ENCODE results near the gene MICB. TPM values are rescaled to one million over a fixed set of nuclear protein-coding genes. Genes with fewer than 3 reads are reported as not detected.

Gene MICB
- total and polyA plus RNA-seq, 4 donors, result 3.8 to 10.2 (median 7.4) TPM

DNA sequence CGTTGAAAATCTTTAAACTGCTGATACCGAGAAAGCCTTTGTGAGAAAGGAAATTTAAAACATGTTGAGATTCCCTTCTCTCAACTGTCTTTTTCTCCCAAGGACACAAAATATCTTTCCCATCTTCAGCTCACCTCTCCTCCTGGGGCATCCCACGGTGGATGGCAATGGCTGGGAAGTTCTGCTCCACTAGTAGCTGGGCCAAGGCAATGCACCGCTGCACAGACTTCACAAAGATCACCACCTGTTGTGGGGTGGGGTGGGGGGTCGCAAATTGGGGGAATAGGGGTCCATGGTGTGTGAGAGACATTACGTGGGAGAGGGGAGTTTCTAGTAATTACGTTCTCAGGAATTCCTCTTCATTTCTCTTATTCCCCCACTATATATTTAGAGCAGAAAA, 33.2 kb downstream of the MICB start:
- Histone ChIP-seq H3K4me3 (no peak overlapping the region), H3K9ac (ENCODE audit: insufficient read depth in 1 of 2, low read length in 2 of 2) (no peak overlapping the region), H3K4me1 (ENCODE audit: control insufficient read depth in 5 of 5, insufficient read depth in 5 of 5, low read length in 5 of 5) (peaks cover 0 to 6% (median 1%) of the 10 kb centered on the region in 5 donors), H3K36me3 (ENCODE audit: control insufficient read depth in 4 of 4, insufficient read depth in 4 of 4, low read length in 4 of 4) (peaks cover 31 to 53% (median 46%) of the 10 kb centered on the region in 4 donors), H3K9me3 (ENCODE audit: control insufficient read depth in 4 of 4, insufficient read depth in 3 of 4, low read length in 3 of 4) (no peaks in the 10 kb centered on the region), H3K27me3 (ENCODE audit: control insufficient read depth in 3 of 3, insufficient read depth in 3 of 3, low read length in 2 of 3) (no peaks in the 10 kb centered on the region), H3K27ac (ENCODE audit: low read depth in 1 of 2, low read length in 1 of 2) (no peak overlapping the region)
- no peak for ATAC-seq (ENCODE audit: insufficient read depth, low FRiP score)
- TF ChIP-seq CTCF (IDR thresholded peaks at IDR 0.05; ENCODE audit: control extremely low read depth, extremely low read depth), result no peak
- no peak for DNase-seq
- WGBS, 2 donors, result 94% methylated on average over 7 of the region's 7 CpGs

DNA sequence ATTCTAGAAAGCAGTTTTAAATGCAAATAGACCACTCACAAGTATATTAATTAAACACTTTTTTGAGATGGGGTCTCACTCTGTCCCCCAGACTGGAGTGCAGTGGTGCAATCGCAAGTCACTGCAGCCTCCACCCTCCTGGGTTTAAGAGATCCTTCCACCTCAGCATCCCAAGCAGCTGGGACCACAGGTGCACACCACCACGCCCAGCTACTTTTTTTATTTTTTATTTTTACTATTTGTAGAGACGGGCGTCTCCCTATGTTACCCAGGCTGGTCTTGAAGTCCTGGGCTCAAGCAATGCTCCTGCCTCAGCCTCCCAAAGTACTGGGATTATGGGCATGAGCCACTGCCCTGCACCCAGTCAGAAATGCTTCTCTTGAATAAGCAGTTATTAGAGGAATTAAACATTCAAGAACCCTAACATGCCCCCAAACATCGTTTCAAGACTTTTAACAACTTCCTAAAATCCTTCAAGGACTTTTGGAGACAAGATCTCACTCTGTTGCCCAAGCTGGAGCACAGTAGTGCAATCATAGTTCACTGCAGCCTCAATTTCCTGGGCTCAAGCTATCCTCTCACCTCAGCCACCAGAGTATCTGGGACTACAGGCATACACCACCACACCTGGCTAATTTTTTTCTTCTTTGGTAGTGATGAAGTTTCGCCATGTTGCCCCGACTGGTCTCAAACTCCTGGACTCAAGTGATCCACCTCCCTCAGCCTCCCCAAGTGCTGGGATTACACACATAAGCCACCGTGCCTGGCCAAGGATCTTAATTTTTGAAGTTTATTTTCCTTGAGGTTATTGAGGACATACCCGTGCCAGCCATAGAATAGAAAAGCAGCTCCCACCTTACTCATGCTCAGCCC, 34.1 kb downstream of the MICB start:
- Histone ChIP-seq H3K4me1 (ENCODE audit: control insufficient read depth in 5 of 5, insufficient read depth in 5 of 5, low read length in 5 of 5) (peaks cover 0 to 6% (median 0%) of the 10 kb centered on the region in 5 donors), H3K36me3 (ENCODE audit: control insufficient read depth in 4 of 4, insufficient read depth in 4 of 4, low read length in 4 of 4) (peaks cover 38 to 59% (median 49%) of the 10 kb centered on the region in 4 donors)
- WGBS, 2 donors, result 75 to 77% methylated on average over 9 of the region's 9 CpGs

DNA sequence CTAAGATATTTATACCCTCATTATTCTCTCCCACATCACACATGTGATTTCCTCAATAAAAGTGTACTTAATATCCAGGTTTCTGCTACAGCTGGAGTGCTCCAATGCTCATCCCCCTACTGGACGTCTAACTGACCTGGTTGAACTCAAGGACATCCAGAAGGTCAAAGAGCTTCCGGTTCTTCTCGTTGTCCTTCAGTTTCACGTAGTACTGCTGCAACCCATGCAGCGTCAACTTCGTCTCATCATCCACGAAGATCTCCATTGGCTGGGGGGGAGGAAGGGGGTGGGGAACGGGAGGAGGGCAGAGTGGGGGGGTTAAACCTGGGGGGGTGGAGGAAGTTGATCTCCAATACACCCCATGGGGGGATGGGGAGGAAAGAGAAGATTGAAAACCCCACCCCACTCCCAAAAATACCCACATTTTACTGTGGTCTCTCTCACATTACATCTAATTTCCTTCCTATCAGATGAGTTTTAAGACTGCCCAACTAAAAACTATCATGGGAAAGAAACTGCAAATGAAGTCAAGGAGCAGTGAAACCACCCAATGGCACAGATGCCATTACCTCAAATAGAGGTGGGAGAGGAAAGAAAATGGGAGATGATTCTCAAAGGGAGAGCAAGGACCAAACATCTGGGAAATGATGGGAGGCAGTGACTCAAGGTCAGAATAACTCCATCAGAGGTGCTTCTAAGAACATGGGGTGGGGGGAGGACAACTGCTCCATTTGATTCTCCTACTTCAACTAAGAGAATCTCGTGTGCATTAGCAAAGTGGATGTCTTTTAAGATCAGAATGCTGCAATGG, 34.9 kb downstream of the MICB start:
- DNase-seq (no peak), ATAC-seq (ENCODE audit: insufficient read depth, low FRiP score) (no peak)
- no peak overlapping the region for H3K4me3 ChIP-seq
- H3K36me3 ChIP-seq (ENCODE audit: control insufficient read depth in 4 of 4, insufficient read depth in 4 of 4, low read length in 4 of 4), result peaks cover 39 to 60% (median 51%) of the 10 kb centered on the region in 4 donors
- no peak for TF ChIP-seq CTCF (IDR thresholded peaks at IDR 0.05; ENCODE audit: control extremely low read depth, extremely low read depth)
- H3K27ac ChIP-seq (ENCODE audit: low read depth in 1 of 2, low read length in 1 of 2), result no peak overlapping the region
- no peaks in the 10 kb centered on the region for H3K9me3 ChIP-seq (ENCODE audit: control insufficient read depth in 4 of 4, insufficient read depth in 3 of 4, low read length in 3 of 4)
- no peaks in the 10 kb centered on the region for H3K27me3 ChIP-seq (ENCODE audit: control insufficient read depth in 3 of 3, insufficient read depth in 3 of 3, low read length in 2 of 3)
- H3K4me1 ChIP-seq (ENCODE audit: control insufficient read depth in 5 of 5, insufficient read depth in 5 of 5, low read length in 5 of 5), result peaks cover 0 to 6% (median 0%) of the 10 kb centered on the region in 5 donors
- no peak overlapping the region for H3K9ac ChIP-seq (ENCODE audit: insufficient read depth in 1 of 2, low read length in 2 of 2)
- 67 to 72% methylated on average over 9 of the region's 9 CpGs for WGBS, 2 donors

More for the DNA sequence above, 34.1 kb downstream of the MICB start:
- Histone ChIP-seq H3K27ac (ENCODE audit: low read depth in 1 of 2, low read length in 1 of 2) (no peak overlapping the region), H3K9me3 (ENCODE audit: control insufficient read depth in 4 of 4, insufficient read depth in 3 of 4, low read length in 3 of 4) (no peaks in the 10 kb centered on the region), H3K4me3 (no peak overlapping the region), H3K27me3 (ENCODE audit: control insufficient read depth in 3 of 3, insufficient read depth in 3 of 3, low read length in 2 of 3) (no peaks in the 10 kb centered on the region), H3K9ac (ENCODE audit: insufficient read depth in 1 of 2, low read length in 2 of 2) (no peak overlapping the region)
- no peak for ATAC-seq (ENCODE audit: insufficient read depth, low FRiP score)
- TF ChIP-seq CTCF (IDR thresholded peaks at IDR 0.05; ENCODE audit: control extremely low read depth, extremely low read depth), result no peak
- DNase-seq, result no peak
